Upper lobe of right lung (tissue), 1 donor: ENCODE data around the gene DOP1A. TPM values are rescaled to one million over a fixed set of nuclear protein-coding genes. Genes with fewer than 3 reads are reported as not detected.

Source experiments
- ATAC-seq: fragments of 200-7000 bp; cut with Tn5 transposase; one replicate; pipeline ENCODE4 v1.9.1; 2020; ENCODE audit warnings: mild to moderate bottlenecking, moderate library complexity
- DNase-seq: peaks from one replicate; pipeline ENCODE4 v3.0.0-alpha.2; 2020
- H3K27ac ChIP-seq: fragments of 200-600 bp; one replicate; pipeline ENCODE4 v1.8.0; 2022
- H3K27me3 ChIP-seq: fragments of 200-600 bp; one replicate; pipeline ENCODE4 v1.8.0; 2022; ENCODE audit warnings: mild to moderate bottlenecking
- H3K36me3 ChIP-seq: fragments of 200-600 bp; one replicate; pipeline ENCODE4 v1.8.0; 2022
- H3K4me1 ChIP-seq: fragments of 200-600 bp; one replicate; pipeline ENCODE4 v1.8.0; 2022
- H3K4me3 ChIP-seq: fragments of 200-600 bp; one replicate; pipeline ENCODE4 v1.8.0; 2022; ENCODE audit warnings: mild to moderate bottlenecking
- H3K9me3 ChIP-seq: fragments of 200-600 bp; one replicate; pipeline ENCODE4 v1.8.0; 2022
- intact Hi-C: fragments of 100-400 bp; cut with DNase I; formaldehyde crosslinking; loops from one replicate; pipeline ENCODE4 v1.11.0; 2022
- total RNA-seq: library from RNA; stranded (reverse); fragmentation: NEBNext Ultra II Directional; extraction: Animal tissue kit (Norgen Biotek cat#: 25700); gene quantifications from one replicate; pipeline ENCODE4 v1.2.1, GENCODE V29; 2021
- TF ChIP-seq, protein P1 (sequence below): fragments of 200-600 bp; IDR thresholded peaks from one replicate; pipeline ENCODE4 v1.8.0; 2022; ENCODE audit warnings: antibody characterized with exemption
- donor health status: DM: no; HTN: yes; CAD: no; lungs with severe emphysema.

Gene DOP1A
- total RNA-seq, 1 donor from 2014 or later, result 26.4 TPM

DNA sequence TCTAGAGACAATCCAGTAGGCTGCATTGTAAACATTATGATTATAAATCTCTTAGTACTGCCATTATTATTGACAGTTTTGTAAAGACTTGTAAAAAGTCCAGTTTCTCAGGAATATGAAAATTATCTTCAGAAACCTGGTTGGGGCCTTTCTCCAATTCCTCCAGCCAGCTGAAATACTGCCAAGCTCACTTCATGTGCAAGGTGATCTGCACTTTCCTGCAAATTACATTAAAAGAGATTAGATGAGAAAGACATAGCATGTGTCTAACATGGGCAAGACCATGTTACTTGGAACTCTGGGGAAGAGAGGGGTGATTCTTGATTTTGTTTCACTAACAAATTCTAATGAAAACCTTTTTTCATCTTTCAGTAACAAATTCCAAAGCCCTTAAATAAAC is 101.6 kb downstream of the DOP1A start:
- H3K36me3 ChIP-seq, result peaks cover 99% of the 10 kb centered on the region

DNA sequence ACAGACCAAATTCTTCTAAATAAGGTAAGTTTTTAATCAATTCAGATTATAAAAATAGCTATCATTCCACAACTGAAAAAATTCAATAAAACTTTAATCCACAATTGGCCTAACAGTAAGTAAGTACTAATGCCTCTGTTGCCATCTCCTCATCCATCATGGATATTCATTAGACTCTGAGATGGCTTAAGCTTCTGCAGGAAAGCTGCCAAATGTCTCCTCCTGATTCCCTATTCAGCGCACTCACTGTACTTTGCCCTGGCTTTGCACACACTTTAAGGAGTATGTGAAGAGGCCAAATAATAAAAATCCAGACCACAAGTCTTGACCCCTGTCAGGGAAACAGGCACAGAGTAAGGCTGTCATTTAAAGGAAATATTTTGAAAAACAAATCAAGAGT is 102.0 kb downstream of the DOP1A start:
- ATAC-seq, result no peak
- no peak overlapping the region for H3K4me3 ChIP-seq
- no peaks in the 10 kb centered on the region for H3K27me3 ChIP-seq
- no peaks in the 10 kb centered on the region for H3K9me3 ChIP-seq
- H3K36me3 ChIP-seq, result peaks cover 99% of the 10 kb centered on the region
- H3K4me1 ChIP-seq, result no peaks in the 10 kb centered on the region
- TF ChIP-seq, protein P1, sequence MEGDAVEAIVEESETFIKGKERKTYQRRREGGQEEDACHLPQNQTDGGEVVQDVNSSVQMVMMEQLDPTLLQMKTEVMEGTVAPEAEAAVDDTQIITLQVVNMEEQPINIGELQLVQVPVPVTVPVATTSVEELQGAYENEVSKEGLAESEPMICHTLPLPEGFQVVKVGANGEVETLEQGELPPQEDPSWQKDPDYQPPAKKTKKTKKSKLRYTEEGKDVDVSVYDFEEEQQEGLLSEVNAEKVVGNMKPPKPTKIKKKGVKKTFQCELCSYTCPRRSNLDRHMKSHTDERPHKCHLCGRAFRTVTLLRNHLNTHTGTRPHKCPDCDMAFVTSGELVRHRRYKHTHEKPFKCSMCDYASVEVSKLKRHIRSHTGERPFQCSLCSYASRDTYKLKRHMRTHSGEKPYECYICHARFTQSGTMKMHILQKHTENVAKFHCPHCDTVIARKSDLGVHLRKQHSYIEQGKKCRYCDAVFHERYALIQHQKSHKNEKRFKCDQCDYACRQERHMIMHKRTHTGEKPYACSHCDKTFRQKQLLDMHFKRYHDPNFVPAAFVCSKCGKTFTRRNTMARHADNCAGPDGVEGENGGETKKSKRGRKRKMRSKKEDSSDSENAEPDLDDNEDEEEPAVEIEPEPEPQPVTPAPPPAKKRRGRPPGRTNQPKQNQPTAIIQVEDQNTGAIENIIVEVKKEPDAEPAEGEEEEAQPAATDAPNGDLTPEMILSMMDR, result no peak
- H3K27ac ChIP-seq, result no peak overlapping the region
- no peak for DNase-seq
- intact Hi-C loops, result no loop called here

More for the DNA sequence above, 101.6 kb downstream of the DOP1A start:
- Histone ChIP-seq H3K27ac (no peak overlapping the region), H3K9me3 (no peaks in the 10 kb centered on the region), H3K4me3 (no peak overlapping the region), H3K27me3 (no peaks in the 10 kb centered on the region), H3K4me1 (no peaks in the 10 kb centered on the region)
- TF ChIP-seq, protein P1, result no peak
- intact Hi-C loops, result no loop called here
- no peak for ATAC-seq
- no peak for DNase-seq

DNA sequence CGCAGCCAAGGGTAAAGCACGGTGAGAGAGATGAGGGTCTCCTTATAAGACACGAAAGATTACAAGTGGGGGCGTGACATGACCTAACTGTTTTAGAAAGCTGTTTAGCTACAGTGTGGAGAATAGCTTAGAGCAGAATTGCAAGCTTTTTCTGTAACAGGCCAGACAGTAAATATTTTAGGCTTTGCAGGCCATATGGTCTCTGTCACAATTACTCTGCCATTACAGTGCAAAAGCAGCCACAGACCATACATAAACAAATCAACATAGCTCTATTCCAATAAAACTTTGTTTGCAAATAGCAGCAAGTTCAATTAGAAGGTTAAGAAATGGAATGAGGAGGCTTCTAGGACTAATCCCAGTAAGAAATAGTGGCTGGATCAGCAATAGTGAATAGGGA is 108.8 kb downstream of the DOP1A start:
- Histone ChIP-seq H3K4me3 (no peak overlapping the region), H3K36me3 (peaks cover 83% of the 10 kb centered on the region), H3K27ac (no peak overlapping the region), H3K9me3 (no peaks in the 10 kb centered on the region), H3K27me3 (no peaks in the 10 kb centered on the region), H3K4me1 (no peaks in the 10 kb centered on the region)
- TF ChIP-seq, protein P1, result no peak
- no peak for DNase-seq
- intact Hi-C loops, result no loop called here
- ATAC-seq, result no peak

DNA sequence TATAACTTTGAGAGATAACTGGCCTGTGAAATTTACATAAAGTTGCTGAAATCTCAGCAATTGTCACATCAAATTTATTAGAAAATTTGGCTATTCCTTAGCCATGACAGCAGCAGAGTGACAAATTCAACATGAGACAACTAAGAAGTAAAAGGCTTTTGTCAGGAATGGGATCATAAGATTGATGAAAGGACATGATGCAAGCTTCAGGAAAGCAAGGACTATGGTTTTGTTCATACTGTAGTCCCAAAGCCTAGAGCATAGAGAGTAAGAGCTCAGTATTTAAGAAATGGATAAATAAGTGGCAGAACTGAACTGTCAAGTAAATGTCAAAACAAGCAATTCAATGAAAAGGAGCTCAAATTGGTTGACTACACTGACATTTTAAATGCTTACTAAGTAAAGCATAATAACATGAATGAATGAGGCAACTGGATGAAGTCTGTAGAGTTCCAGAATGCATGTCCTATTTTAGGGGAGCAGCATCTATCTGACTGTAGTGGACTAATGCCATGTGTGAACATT is 113.0 kb downstream of the DOP1A start:
- Histone ChIP-seq H3K27ac (no peak overlapping the region), H3K4me1 (no peaks in the 10 kb centered on the region), H3K4me3 (no peak overlapping the region), H3K27me3 (no peaks in the 10 kb centered on the region), H3K9me3 (no peaks in the 10 kb centered on the region), H3K36me3 (peaks cover 75% of the 10 kb centered on the region)
- ATAC-seq, result no peak
- intact Hi-C loops, result no loop called here
- TF ChIP-seq, protein P1, result no peak
- no peak for DNase-seq

DNA sequence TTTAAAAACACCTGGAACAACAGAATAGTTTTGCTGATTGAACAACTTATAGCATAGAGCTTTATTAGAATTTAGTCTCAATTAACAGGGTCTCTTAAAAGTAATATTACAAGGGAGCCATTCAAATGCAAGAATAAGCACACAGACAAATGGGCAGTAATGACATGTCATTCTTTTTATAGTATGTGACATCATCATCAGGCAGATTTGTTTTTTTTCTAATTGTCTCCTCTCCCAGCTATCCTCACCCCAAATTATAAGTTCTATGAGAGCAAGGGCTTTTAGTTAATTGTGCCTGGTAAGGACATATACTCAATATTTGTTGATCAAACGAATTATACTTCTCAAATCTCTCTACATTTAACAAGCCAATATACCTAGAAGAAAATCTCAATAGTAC is 114.6 kb downstream of the DOP1A start:
- H3K27ac ChIP-seq, result no peak overlapping the region
- H3K4me1 ChIP-seq, result no peaks in the 10 kb centered on the region
- DNase-seq, result no peak
- TF ChIP-seq, protein P1, result no peak
- peaks cover 82% of the 10 kb centered on the region for H3K36me3 ChIP-seq
- no peaks in the 10 kb centered on the region for H3K27me3 ChIP-seq
- intact Hi-C loops, result no loop called here
- H3K9me3 ChIP-seq, result no peaks in the 10 kb centered on the region
- no peak for ATAC-seq
- no peak overlapping the region for H3K4me3 ChIP-seq
